K562 (cell line): ENCODE data around the gene TAF5L. TPM values are rescaled to one million over a fixed set of nuclear protein-coding genes. Genes with fewer than 3 reads are reported as not detected.

Experiments used
- ATAC-seq: fragments of 200-7000 bp; cut with Tn5 transposase; 3 replicates; pipeline ENCODE4 v1.9.1; 2020; ENCODE audit warnings: moderate library complexity
- BruUV-seq: library from RNA; stranded (reverse); fragments of 400-500 nt; replicated peaks from 2 replicates; lab custom pipeline; 2021; lab: Mats Ljungman, UMichigan
- CTCF ChIA-PET: fragments of 300-600 bp; formaldehyde crosslinking; extraction: SDS; loops from one replicate; lab custom pipeline; 2021; ENCODE audit warnings: low intra/inter-chr PET ratio; lab: Yijun Ruan, JAX
- POLR2A ChIA-PET: fragments of 300-600, 350-650 bp; sonication (Branson Sonifier 250); formaldehyde crosslinking; extraction: SDS; loops from one replicate; lab custom pipeline; 2021; ENCODE audit warnings: antibody characterized with exemption, inconsistent platforms; lab: Yijun Ruan, JAX
- DNase-seq, 4 experiments: peaks; one replicate each; pipeline versions ENCODE4 v3.0.0 to v3.0.0-alpha.2; 2011 to 2018; ENCODE audit warnings: low spot score in 3 of 4, mixed read lengths in 3 of 4; ENCODE audit errors: extremely low read depth in 1 of 4
- FAIRE-seq: peaks from 2 replicates; lab custom pipeline; 2011; peaks lifted over from hg19 to GRCh38; lab: Jason Lieb, UNC
- H2AFZ ChIP-seq: 2 replicates; pipeline ENCODE4 v1.6.0; 2011; ENCODE audit warnings: low read depth, low read length, control low read depth, inconsistent platforms
- H3K27ac ChIP-seq: fragments of 200-600 bp; 3 replicates; pipeline ENCODE4 v1.8.0; 2011; ENCODE audit warnings: low read depth, mild to moderate bottlenecking, control low read depth, inconsistent platforms, low read length, moderate library complexity, mixed read lengths; ENCODE audit errors: extremely low read depth
- H3K27me3 ChIP-seq, 2 experiments: fragments of 300-600 bp in 1 of 2; 2 replicates in 1 of 2; 3 replicates in 1 of 2; pipeline versions ENCODE4 v1.6.0 to v1.8.0; 2011; ENCODE audit warnings: inconsistent platforms in 2 of 2, low read length in 2 of 2, mild to moderate bottlenecking in 1 of 2, mixed read lengths in 1 of 2, moderate library complexity in 1 of 2; ENCODE audit not compliant: control insufficient read depth in 2 of 2, insufficient read depth in 2 of 2
- H3K36me3 ChIP-seq: fragments of 300-600 bp; 3 replicates; pipeline ENCODE4 v1.8.0; 2011; ENCODE audit warnings: mild to moderate bottlenecking, low read length, inconsistent platforms; ENCODE audit not compliant: control insufficient read depth, insufficient read depth
- H3K4me1 ChIP-seq, 2 experiments: fragments of 200-600 bp in 1 of 2; replicated peaks in 1 of 2; 2 replicates in 1 of 2; 3 replicates in 1 of 2; pipeline versions ENCODE4 v1.5.1 to v1.8.0; 2011; ENCODE audit warnings: inconsistent platforms in 2 of 2, low read length in 2 of 2, mild to moderate bottlenecking in 1 of 2, mixed read lengths in 1 of 2, moderate library complexity in 1 of 2; ENCODE audit not compliant: control insufficient read depth in 2 of 2, insufficient read depth in 2 of 2
- H3K4me2 ChIP-seq: 2 replicates; pipeline ENCODE4 v1.6.1; 2011; ENCODE audit warnings: low read length, control low read depth, inconsistent platforms, mixed read lengths; ENCODE audit not compliant: insufficient read depth
- H3K4me3 ChIP-seq: fragments of 200-600 bp; sonication (generic), shearing (Covaris generic); 2 replicates; pipeline ENCODE4 v1.5.1; 2016; ENCODE audit warnings: control low read depth, inconsistent platforms
- H3K79me2 ChIP-seq: fragments of 200-600 bp; 3 replicates; pipeline ENCODE4 v1.8.0; 2011; ENCODE audit warnings: low read length, inconsistent platforms; ENCODE audit not compliant: control insufficient read depth, insufficient read depth
- H3K9ac ChIP-seq, 2 experiments: 2 replicates each; pipeline versions ENCODE4 v1.6.0 to v1.6.1; 2011; ENCODE audit warnings: low read depth in 2 of 2, low read length in 2 of 2, control low read depth in 1 of 2, inconsistent platforms in 1 of 2, mild to moderate bottlenecking in 1 of 2, mixed read lengths in 1 of 2; ENCODE audit not compliant: insufficient read depth in 1 of 2
- H3K9me1 ChIP-seq: one replicate; pipeline ENCODE4 v1.6.0; 2011; ENCODE audit warnings: inconsistent platforms, mild to moderate bottlenecking, low read length, moderate library complexity; ENCODE audit not compliant: control insufficient read depth, insufficient read depth
- H3K9me3 ChIP-seq: replicated peaks from 2 replicates; pipeline ENCODE4 v1.5.1; 2011; ENCODE audit warnings: low read depth, low read length, inconsistent platforms; ENCODE audit not compliant: control insufficient read depth, insufficient read depth
- H4K20me1 ChIP-seq: replicated peaks from 2 replicates; pipeline ENCODE4 v1.6.1; 2011; ENCODE audit warnings: low read length, inconsistent platforms, mixed read lengths; ENCODE audit not compliant: control insufficient read depth, insufficient read depth
- ATF3 ChIP-seq, 2 experiments: fragments of 450-650 bp in 1 of 2; sonication (generic) in 1 of 2; formaldehyde crosslinking in 1 of 2; IDR thresholded peaks in 1 of 2; conservative IDR thresholded peaks in 1 of 2; 2 replicates each; pipeline versions ENCODE4 v1.6.1 to v1.8.1; 2016 to 2023; ENCODE audit warnings: mild to moderate bottlenecking in 2 of 2, moderate library complexity in 2 of 2, inconsistent platforms in 1 of 2, missing genetic modification reagents in 1 of 2
- ATF7 ChIP-seq: fragments of 450-650 bp; IDR thresholded peaks from 2 replicates; pipeline ENCODE4 v1.7.1; 2014; ENCODE audit warnings: mild to moderate bottlenecking, moderate library complexity
- FOSL1 ChIP-seq: fragments of 200-800 bp; sonication (Bioruptor generic); conservative IDR thresholded peaks from 2 replicates; pipeline ENCODE4 v1.6.1; 2016; ENCODE audit warnings: missing genetic modification characterization, missing compliant biosample characterization
- PRPF4 ChIP-seq: fragments of 200-400 bp; formaldehyde crosslinking; IDR thresholded peaks from one replicate; pipeline ENCODE4 v1.6.1; 2017; ENCODE audit warnings: low read length, low read depth, mild to moderate bottlenecking; ENCODE audit not compliant: insufficient read depth, poor library complexity, severe bottlenecking
- ZBTB5 ChIP-seq: fragments of 450-650 bp; IDR thresholded peaks from 2 replicates; pipeline ENCODE4 v1.6.1; 2017; ENCODE audit warnings: antibody characterized with exemption
- ZNF639 ChIP-seq, 2 experiments: fragments of 200-800 bp in 1 of 2; sonication (Bioruptor generic) in 1 of 2; sonication (generic) in 1 of 2; formaldehyde crosslinking in 1 of 2; IDR thresholded peaks in 1 of 2; conservative IDR thresholded peaks in 1 of 2; 2 replicates each; pipeline versions ENCODE4 v1.5.0 to v1.6.1; 2016 to 2020; ENCODE audit warnings: missing compliant biosample characterization in 1 of 2, missing genetic modification characterization in 1 of 2, missing genetic modification reagents in 1 of 2
- WGBS: fragments of 100-300 bp; shearing (Covaris generic); methylation state at CpG from one replicate; pipeline ENCODE4 v1.1.6; 2016; ENCODE audit warnings: low coverage, mixed read lengths; ENCODE audit not compliant: insufficient coverage; ENCODE audit errors: missing lambda C conversion rate; 5-methylcytosine and 5-hydroxymethylcytosine counted together
- in situ Hi-C: fragments of 300-500 bp; cut with MboI; formaldehyde crosslinking; loops from 4 replicates; pipeline ENCODE4 v1.15.0; 2018; ENCODE audit warnings: inconsistent platforms, mixed read lengths
- intact Hi-C: fragments of 100-400 bp; cut with micrococcal nuclease; formaldehyde crosslinking; loops from 2 replicates; pipeline ENCODE4 v1.14.2; 2022
- polyA plus RNA-seq, 8 experiments: library from polyadenylated mRNA; depleted of rRNA in 4 of 8; stranded (reverse) in 5 of 8; unstranded in 3 of 8; fragments of >200 nt; fragmentation: Nextera tagmentation in 2 of 8; fragmentation: Illumina TruSeq in 1 of 8; extraction: Ambion mirVana in 2 of 8; extraction: Trizol in 1 of 8; gene quantifications; 2 replicates each; pipeline versions ENCODE4 v1.2.1 to v1.2.3, GENCODE V29; 2011 to 2014; ENCODE audit warnings: inconsistent platforms in 1 of 8, missing spikeins in 1 of 8
- total RNA-seq, 7 experiments: library from RNA; depleted of rRNA in 6 of 7; stranded (reverse); fragments of >200 nt in 6 of 7; fragmentation: Illumina TruSeq in 2 of 7; extraction: Trizol in 2 of 7; gene quantifications; 2 replicates each; pipeline versions ENCODE4 v1.2.1 to v1.2.3, GENCODE V29; 2011 to 2021; ENCODE audit warnings: low replicate concordance in 1 of 7

The TAF5L gene
- total and polyA plus RNA-seq, 9 of the 15 experiments (the other 6 are each of a cell fraction or from before 2014, with no cell fraction given): 2.2 to 34.2 (median 23.3) TPM

- ATAC-seq: no peak
- H3K9me3 ChIP-seq: no peaks in the 10 kb centered on the region
- no peaks in the 10 kb centered on the region; a peak in 1 of 5 replicates for H3K27me3 ChIP-seq
- no peak overlapping the region for H3K27ac ChIP-seq
- 41% methylated on average over 5 of the region's 5 CpGs for WGBS
- TF ChIP-seq FOSL1 (tag) (no peak), ZBTB5 (no peak), PRPF4 (no peak), ZNF639 (CRISPR knock-in tag; conservative IDR thresholded peaks at IDR 0.05 in 1 of 2, IDR thresholded peaks at IDR 0.05 in 1 of 2) (no peak), ATF7 (peak; percentile 14; the same call in 1 of the 2 replicates), ATF3 (IDR thresholded peaks at IDR 0.05) (peak; percentile 11; the same call in 1 of the 2 replicates), ATF3 (CRISPR knock-in tag; conservative IDR thresholded peaks at IDR 0.05) (no peak)
- DNase-seq: no peak
- POLR2A ChIA-PET: interaction anchor here (0.9 to 1.6 kb wide), 2 partner anchors 16 to 60 kb away, joined by 3 to 6 read pairs; no protein-coding TSS in a partner anchor
- BruUV-seq: no TSS peak
- no peak for FAIRE-seq
- H3K9me1 ChIP-seq: no peaks in the 10 kb centered on the region
- no peaks in the 10 kb centered on the region; the same call in 2 of the 3 replicates for H3K79me2 ChIP-seq
- no peak overlapping the region for H3K4me2 ChIP-seq
- no peaks in the 10 kb centered on the region for H3K36me3 ChIP-seq
- H3K4me3 ChIP-seq: no peak overlapping the region
- intact Hi-C loops: no loop called here
- no peak overlapping the region for H3K9ac ChIP-seq
- H4K20me1 ChIP-seq: no peaks in the 10 kb centered on the region
- CTCF ChIA-PET: no interaction called here
- peaks cover 3 to 7% of the 10 kb centered on the region in 2 experiments; a peak in 3 of 5 replicates for H3K4me1 ChIP-seq
- in situ Hi-C loops: no loop called here
- peak overlapping the region; percentile 23 for H2AFZ ChIP-seq
Measured at GRCh38 chr1:229563701-229564100, 62.2 kb downstream of the TAF5L start.
